Mesodermal cell (in vitro differentiated cells): ENCODE measurements around the gene RAP1GAP2.
"Not testable (repeated sequence)": the region's sequence is repeated elsewhere in the genome, so short reads cannot be mapped to it uniquely, and the experiment has no call there.

Experiments
- H3K27ac ChIP-seq: 2 replicates; pipeline ENCODE4 v1.7.0; 2013; ENCODE audit warnings: mild to moderate bottlenecking, low read depth, low read length, moderate library complexity; ENCODE audit not compliant: severe bottlenecking
- H3K36me3 ChIP-seq: 2 replicates; pipeline ENCODE4 v1.7.1; 2013; ENCODE audit warnings: mild to moderate bottlenecking, low read length, moderate library complexity; ENCODE audit not compliant: control insufficient read depth, insufficient read depth
- H3K4me1 ChIP-seq: one replicate; pipeline ENCODE4 v1.7.1; 2013; ENCODE audit warnings: mild to moderate bottlenecking, low read length; ENCODE audit not compliant: insufficient read depth, control insufficient read depth, poor library complexity, severe bottlenecking
- H3K4me3 ChIP-seq: 2 replicates; pipeline ENCODE4 v1.7.0; 2013; ENCODE audit warnings: low read length, control low read depth, mild to moderate bottlenecking; ENCODE audit not compliant: insufficient read depth, poor library complexity, severe bottlenecking; ENCODE audit errors: extremely low read depth
- H3K9me3 ChIP-seq: 2 replicates; pipeline ENCODE4 v1.7.1; 2013; ENCODE audit warnings: mild to moderate bottlenecking, low read length, moderate library complexity; ENCODE audit not compliant: control insufficient read depth
- WGBS, 2 experiments: methylation state at CpG; one replicate each; pipeline ENCODE4 v1.1.5; 2013; ENCODE audit warnings: missing lambda C conversion rate in 2 of 2; ENCODE audit not compliant: insufficient coverage in 2 of 2; 5-methylcytosine and 5-hydroxymethylcytosine counted together

Gene RAP1GAP2

DNA sequence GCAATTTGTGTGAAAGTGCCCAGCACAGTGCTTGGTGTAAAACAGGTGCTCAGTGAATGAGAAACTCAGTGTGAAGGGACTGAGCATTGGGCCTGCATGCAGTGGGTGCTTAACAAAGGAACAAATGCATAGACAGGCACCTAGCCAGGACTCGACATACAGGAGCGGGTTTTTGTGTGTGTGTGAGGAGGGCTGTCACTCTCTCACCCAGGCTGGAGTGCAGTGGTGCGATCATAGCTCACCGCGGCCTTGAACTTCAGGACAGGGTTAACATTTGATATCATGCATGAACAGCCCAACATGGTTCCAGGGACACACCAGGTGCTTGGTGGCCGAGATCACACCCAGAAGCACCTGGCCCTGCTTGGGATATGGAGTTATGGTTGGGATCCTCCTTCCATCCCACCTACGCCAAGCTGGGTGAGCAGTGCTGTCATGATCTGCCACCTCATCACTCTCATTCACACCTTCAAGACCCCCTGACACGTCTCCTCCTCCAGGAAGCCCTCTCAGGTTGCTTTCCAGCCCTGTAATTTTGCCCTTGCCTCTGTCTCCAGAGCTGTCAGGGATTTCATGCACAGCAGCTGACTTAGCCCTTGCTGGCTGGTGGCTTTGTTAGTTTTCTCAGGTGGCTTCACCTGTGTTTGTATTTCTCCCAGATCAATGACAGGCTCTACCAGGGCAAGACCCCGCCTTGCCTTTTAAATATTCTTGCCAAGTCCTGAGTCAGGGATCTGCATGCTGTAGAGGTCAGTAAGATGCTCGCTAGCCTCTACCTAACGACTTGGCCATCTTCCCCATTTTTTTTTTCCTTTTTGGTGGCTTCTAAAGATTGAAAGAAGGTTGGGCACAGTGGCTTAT is 200.8 kb downstream of the RAP1GAP2 start:
- WGBS, 2 experiments = 94 to 96% methylated on average over 7 to 8 of the region's 11 CpGs

DNA sequence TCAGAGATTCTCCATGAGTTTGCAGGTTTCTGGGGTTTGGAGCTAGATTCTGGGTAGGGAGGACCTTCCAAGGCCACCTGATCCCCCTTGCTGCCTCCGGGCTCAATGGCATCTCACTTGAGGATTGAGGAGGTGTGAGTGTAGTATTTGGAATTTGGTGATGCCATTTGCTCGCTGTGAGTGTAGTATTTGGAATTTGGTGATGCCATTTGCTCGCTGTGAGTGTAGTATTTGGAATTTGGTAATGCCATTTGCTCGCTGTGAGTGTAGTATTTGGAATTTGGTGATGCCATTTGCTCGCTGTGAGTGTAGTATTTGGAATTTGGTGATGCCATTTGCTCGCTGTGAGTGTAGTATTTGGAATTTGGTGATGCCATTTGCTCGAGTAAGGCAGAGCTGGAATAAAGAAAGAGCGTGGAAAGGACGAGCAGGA is 202.2 kb downstream of the RAP1GAP2 start:
- Histone ChIP-seq H3K27ac (peak overlapping the region; percentile 64), H3K4me1 (peaks cover 19% of the 10 kb centered on the region)
- WGBS, 2 experiments = 83 to 90% methylated on average over 5 to 8 of the region's 9 CpGs
- H3K9me3 ChIP-seq, H3K4me3 ChIP-seq, H3K36me3 ChIP-seq: not testable (repeated sequence)

More for the DNA sequence above, 200.8 kb downstream of the RAP1GAP2 start:
- peaks cover 7% of the 10 kb centered on the region for H3K36me3 ChIP-seq
- H3K9me3 ChIP-seq = no peaks in the 10 kb centered on the region
- H3K4me1 ChIP-seq = peaks cover 19% of the 10 kb centered on the region
- H3K27ac ChIP-seq = no peak overlapping the region
- no peak overlapping the region for H3K4me3 ChIP-seq

DNA sequence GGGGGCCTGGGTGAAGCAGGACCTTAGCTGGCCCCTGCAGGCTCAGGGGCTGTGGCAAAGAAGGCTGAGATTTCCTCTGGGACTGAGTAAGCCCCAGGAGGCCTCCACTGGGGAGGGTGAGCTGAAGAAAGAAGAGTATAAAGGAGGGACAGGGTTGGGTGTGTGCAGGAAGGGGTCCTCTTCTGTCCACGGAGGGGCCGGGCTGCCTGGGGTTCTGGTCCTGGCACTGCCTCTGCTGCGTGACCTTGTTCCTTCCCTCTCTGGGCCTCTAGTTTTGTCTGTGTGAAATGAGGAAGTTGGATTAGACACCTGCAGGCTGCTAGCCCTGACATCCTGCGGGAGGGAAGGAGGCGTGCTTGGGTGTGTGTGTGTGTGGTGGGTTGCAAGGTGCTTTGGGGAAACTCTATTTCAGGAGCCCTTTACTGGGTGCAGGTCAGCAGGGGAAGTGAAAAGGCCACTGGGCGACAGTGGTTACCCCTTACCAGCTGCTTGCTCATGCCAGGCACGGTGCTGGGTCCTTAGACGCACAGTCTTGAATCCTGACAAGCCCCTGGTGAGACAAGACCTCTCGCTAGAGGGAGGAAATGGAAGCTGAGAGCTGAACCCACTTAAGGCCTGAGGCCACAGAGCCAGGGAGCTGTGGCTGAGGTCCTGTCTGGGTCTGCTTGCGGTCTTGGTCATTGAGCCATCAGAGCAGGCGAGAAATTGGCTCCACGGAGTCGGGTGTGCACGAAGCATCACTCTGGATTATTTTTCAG is 206.5 kb downstream of the RAP1GAP2 start:
- H3K4me3 ChIP-seq = no peak overlapping the region
- H3K27ac ChIP-seq = no peak overlapping the region
- peaks cover 7% of the 10 kb centered on the region for H3K36me3 ChIP-seq
- H3K9me3 ChIP-seq = no peaks in the 10 kb centered on the region
- H3K4me1 ChIP-seq = peaks cover 10% of the 10 kb centered on the region
- WGBS, 2 experiments = 93 to 95% methylated on average over 8 to 13 of the region's 14 CpGs

DNA sequence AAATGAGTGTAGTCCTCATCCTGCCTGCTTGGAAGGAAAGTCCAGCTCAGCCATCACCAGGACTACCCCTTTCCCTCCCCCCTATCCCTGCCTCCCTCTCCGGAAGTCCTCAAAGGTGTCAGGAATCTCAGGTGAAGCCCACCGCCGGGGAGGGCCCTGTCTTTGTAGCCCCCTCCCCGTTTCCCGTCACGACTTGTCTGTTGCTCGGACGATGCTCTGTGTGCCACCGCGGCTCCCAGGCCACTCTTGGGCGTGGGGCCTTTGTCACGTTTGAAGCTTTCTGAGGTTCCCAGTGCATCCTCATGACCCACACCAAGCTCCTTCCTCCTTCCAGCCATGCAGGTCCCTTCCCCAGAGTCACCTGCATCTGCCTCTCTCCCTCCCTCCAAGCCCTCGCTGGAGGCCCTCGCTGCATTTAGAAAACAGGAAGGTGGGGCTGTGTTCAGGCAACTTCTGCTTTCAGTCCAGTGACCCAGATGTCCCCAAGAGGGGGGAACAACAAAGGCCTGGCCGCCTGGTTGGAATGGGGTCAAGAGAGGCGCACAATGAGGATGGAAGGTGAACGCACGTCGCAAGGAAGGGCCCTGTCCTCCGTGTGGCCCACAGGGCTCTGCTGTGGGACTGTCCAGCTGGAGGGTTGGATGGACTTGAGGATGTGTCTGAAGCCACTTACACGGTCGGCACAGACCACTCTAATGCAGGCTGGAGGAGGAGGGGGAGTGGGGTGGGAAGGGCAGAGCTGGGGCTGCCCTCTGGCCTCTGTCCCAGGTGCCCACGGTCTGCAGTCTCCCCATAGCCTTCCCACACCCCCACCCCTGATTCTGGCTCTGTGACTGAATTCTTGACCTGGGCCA is 207.3 kb downstream of the RAP1GAP2 start:
- H3K27ac ChIP-seq = no peak overlapping the region
- H3K4me1 ChIP-seq = peaks cover 6% of the 10 kb centered on the region
- H3K9me3 ChIP-seq = no peaks in the 10 kb centered on the region
- peaks cover 7% of the 10 kb centered on the region for H3K36me3 ChIP-seq
- H3K4me3 ChIP-seq = no peak overlapping the region
- 91 to 93% methylated on average over 18 to 19 of the region's 23 CpGs for WGBS, 2 experiments

DNA sequence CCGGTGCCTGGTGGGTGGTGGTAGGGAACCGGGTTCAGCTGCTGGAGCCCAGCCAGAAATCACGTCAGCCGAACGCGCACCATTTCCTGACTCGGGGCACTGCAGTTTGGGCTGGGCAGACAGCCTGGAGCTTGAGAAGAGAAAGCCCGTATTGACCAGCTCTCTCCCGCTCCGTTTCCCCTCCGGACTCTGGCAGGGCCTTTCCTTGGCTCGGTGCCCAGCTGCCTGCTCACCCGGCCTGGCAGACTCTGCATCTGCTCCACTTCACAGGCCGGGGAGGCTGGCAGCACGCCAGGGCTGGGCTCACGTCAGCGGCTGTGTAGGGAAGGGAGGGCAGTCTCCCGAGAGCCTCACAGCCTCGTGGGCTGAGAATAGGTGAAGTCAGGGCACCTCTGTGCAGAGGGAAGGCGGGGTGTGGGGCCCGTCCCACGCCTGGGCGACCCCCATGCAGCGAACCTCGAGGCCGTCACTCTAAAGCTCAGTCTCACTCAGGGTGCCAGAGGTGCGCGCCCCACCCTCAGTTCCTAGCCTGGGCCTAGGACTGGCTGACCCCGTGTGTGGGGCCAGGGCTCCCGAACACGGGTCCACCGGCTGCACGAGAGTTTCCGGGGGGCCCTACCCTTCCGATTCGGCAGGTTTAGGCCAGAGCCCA is 208.0 kb downstream of the RAP1GAP2 start:
- 94% methylated on average over 33 to 36 of the region's 36 CpGs for WGBS, 2 experiments
- Histone ChIP-seq H3K4me1 (peaks cover under 1% of the 10 kb centered on the region), H3K4me3 (no peak overlapping the region), H3K9me3 (no peaks in the 10 kb centered on the region), H3K27ac (no peak overlapping the region), H3K36me3 (peaks cover 2% of the 10 kb centered on the region)

DNA sequence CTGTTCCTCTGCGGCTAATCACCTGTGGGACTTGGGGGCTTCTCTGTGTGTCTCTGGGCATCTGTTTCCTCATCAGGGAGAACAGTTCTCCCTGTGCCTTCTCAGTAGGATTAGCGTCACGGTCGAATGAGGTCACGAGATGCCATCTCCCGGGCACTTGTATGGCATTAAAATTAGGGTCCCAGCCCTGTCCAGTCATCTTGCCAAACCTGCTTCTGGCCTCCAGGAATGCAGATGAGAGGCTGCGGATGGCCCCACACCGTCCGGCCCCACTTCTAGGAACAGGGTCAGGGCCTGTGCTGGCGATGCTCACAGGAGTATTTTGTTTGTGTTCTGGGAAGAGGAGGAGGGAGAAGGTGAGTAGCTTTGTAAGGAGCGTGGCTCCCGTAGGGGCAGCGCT is 208.7 kb downstream of the RAP1GAP2 start:
- H3K4me1 ChIP-seq = no peaks in the 10 kb centered on the region
- H3K36me3 ChIP-seq = no peaks in the 10 kb centered on the region
- no peak overlapping the region for H3K27ac ChIP-seq
- no peaks in the 10 kb centered on the region for H3K9me3 ChIP-seq
- H3K4me3 ChIP-seq = no peak overlapping the region
- 95 to 97% methylated on average over 10 to 13 of the region's 13 CpGs for WGBS, 2 experiments

DNA sequence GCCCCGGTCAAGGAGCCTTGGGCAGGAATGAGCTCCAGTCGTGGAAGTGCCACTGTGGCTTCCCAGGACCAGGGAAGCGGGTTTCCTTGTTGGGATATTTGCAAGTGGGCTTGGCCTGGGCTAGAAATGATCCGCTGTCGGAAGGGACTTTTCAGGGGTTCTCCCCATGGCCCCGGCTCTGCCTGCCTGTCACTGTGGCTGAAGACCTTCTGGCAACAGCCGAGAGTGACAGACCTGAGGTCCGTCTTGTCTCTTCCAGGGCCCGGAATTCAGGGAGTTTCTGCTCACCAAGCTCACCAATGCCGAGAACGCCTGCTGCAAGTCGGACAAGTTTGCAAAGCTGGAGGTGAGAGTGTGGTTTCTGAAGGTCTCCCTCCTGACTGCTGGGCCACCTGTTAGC is 209.5 kb downstream of the RAP1GAP2 start:
- Histone ChIP-seq H3K4me1 (no peaks in the 10 kb centered on the region), H3K4me3 (no peak overlapping the region), H3K36me3 (no peaks in the 10 kb centered on the region), H3K9me3 (no peaks in the 10 kb centered on the region), H3K27ac (no peak overlapping the region)
- 89 to 93% methylated on average over 9 to 11 of the region's 12 CpGs for WGBS, 2 experiments

DNA sequence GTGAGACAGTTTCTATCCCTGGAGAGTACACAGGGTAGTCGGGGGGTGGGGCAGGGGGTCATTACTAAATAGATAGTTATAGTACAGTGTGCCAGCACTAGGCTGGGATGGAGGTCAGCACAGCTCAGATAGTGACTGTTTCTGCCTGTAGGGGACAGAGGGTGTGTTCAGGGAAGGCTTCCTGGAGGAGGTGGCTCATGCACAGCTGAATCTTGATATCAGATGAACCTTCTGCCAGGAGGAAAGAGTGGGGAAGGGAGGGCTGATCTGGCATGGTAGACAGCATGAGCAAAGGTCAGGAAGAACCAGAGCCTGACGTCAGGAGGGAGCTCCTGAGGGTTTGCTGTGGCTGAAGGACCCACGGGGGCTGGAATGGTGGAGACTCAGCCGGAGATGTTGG is 210.6 kb downstream of the RAP1GAP2 start:
- Histone ChIP-seq H3K4me1 (no peaks in the 10 kb centered on the region), H3K27ac (no peak overlapping the region), H3K36me3 (no peaks in the 10 kb centered on the region), H3K4me3 (no peak overlapping the region), H3K9me3 (no peaks in the 10 kb centered on the region)
- 79 to 88% methylated on average over 3 to 4 of the region's 4 CpGs for WGBS, 2 experiments

DNA sequence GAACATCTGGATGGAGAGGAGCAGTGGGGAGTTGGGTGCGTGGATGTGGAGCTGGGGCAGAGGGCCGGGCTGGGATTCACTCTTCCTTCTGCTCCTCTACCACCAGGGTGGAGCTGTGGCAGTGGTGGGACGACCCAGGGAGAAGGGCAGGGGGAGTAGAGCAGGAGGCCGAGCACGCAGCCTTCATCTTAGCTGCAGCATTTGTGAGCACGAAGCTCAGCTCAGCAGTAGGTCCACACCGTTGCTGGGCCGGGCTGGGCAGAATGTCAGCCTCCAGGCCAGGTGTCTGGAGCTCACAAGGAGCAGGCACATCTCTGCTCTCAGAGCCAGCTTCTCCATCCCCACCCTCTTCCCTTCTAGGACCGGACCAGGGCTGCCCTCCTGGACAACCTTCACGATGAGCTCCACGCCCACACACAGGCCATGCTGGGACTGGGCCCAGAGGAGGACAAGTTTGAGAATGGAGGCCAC is 211.4 kb downstream of the RAP1GAP2 start:
- Histone ChIP-seq H3K9me3 (no peaks in the 10 kb centered on the region), H3K4me1 (no peaks in the 10 kb centered on the region), H3K36me3 (no peaks in the 10 kb centered on the region), H3K4me3 (no peak overlapping the region), H3K27ac (no peak overlapping the region)
- WGBS, 2 experiments = 94 to 95% methylated on average over 6 of the region's 11 CpGs
